SH-SY5Y (cell line): ENCODE measurements around the gene MLF1.

Experiments used
- GATA2 ChIP-seq: IDR thresholded peaks from 2 replicates; pipeline ENCODE4 v1.6.1; 2011; ENCODE audit warnings: mild to moderate bottlenecking, low read depth, low read length
- GATA3 ChIP-seq: IDR thresholded peaks from 2 replicates; pipeline ENCODE4 v1.6.1; 2011; ENCODE audit warnings: low read depth, mild to moderate bottlenecking, low read length, moderate library complexity

GRCh38 chr3:158644345-158644908, 73.4 kb downstream of the MLF1 start, which contains the start of gene GFM1:
- TF ChIP-seq GATA3 (no peak), GATA2 (no peak)
